ENCODE measurements around the gene IPO4.

DNA sequence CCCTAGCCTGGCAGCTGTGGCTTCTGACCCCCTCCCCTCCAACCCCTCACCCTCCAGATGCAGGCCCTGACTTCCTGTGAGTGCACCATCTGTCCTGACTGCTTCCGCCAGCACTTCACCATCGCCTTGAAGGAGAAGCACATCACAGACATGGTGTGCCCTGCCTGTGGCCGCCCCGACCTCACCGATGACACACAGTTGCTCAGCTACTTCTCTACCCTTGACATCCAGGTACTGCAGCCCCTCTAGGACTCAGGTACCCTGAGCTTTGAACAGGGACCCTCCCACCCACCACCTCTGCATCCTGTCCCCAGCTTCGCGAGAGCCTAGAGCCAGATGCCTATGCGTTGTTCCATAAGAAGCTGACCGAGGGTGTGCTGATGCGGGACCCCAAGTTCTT lies 33.5 kb downstream of the IPO4 start:
- TF ChIP-seq, protein P1, sequence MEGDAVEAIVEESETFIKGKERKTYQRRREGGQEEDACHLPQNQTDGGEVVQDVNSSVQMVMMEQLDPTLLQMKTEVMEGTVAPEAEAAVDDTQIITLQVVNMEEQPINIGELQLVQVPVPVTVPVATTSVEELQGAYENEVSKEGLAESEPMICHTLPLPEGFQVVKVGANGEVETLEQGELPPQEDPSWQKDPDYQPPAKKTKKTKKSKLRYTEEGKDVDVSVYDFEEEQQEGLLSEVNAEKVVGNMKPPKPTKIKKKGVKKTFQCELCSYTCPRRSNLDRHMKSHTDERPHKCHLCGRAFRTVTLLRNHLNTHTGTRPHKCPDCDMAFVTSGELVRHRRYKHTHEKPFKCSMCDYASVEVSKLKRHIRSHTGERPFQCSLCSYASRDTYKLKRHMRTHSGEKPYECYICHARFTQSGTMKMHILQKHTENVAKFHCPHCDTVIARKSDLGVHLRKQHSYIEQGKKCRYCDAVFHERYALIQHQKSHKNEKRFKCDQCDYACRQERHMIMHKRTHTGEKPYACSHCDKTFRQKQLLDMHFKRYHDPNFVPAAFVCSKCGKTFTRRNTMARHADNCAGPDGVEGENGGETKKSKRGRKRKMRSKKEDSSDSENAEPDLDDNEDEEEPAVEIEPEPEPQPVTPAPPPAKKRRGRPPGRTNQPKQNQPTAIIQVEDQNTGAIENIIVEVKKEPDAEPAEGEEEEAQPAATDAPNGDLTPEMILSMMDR (IDR thresholded peaks at IDR 0.05) = no peak
- TF ChIP-seq POLR2A (IDR thresholded peaks at IDR 0.05) = no peak
